HCT116 (cell line): ENCODE results near the gene ZNF628. TPM values are rescaled to one million over a fixed set of nuclear protein-coding genes. Genes with fewer than 3 reads are reported as not detected.

Experiments used
- ATAC-seq: fragments of 200-7000 bp; cut with Tn5 transposase; 2 replicates; pipeline ENCODE4 v1.9.1; 2020; ENCODE audit warnings: mild to moderate bottlenecking, moderate library complexity
- BruUV-seq: library from RNA; stranded (reverse); fragments of 400-500 nt; replicated peaks from 2 replicates; lab custom pipeline; 2021; lab: Mats Ljungman, UMichigan
- CTCF ChIA-PET: fragments of 300-600 bp; sonication (Branson Sonifier 250); formaldehyde crosslinking; loops from one replicate; lab custom pipeline; 2021; ENCODE audit warnings: antibody characterized with exemption; lab: Charles Lee
- POLR2A ChIA-PET: fragments of 300-600, 350-600 bp; sonication (Branson Sonifier 250); formaldehyde crosslinking; loops from one replicate; lab custom pipeline; 2021; ENCODE audit warnings: antibody characterized with exemption; lab: Charles Lee
- RAD21 ChIA-PET, 2 experiments: fragments of 300-600 bp; sonication (Branson Sonifier 250); formaldehyde crosslinking; loops; one replicate each; lab custom pipeline; 2023; ENCODE audit warnings: low total read pairs in 2 of 2; ENCODE audit not compliant: uncharacterized antibody in 2 of 2, unreplicated experiment in 2 of 2, low non-redundant PET in 1 of 2; lab: Charles Lee
- DNase-seq: peaks from one replicate; pipeline ENCODE4 v3.0.0-alpha.2; 2010; ENCODE audit warnings: low read depth, low spot score
- H2AFZ ChIP-seq: fragments of 200-600 bp; shearing (Covaris generic), sonication (generic); 2 replicates; pipeline ENCODE4 v1.6.1; 2017; ENCODE audit warnings: low read depth, mixed run types, mixed read lengths, antibody characterized with exemption, low read length; ENCODE audit not compliant: poor library complexity, severe bottlenecking
- H3K27ac ChIP-seq: 2 replicates; pipeline ENCODE4 v1.5.1; 2012; ENCODE audit warnings: low read depth, low read length
- H3K27me3 ChIP-seq: fragments of 200-600 bp; sonication (generic); 2 replicates; pipeline ENCODE4 v1.6.1; 2016; ENCODE audit warnings: mixed run types, low read length, mixed read lengths; ENCODE audit not compliant: insufficient read depth
- H3K36me3 ChIP-seq, 2 experiments: fragments of 200-500 bp in 1 of 2; fragments of 200-600 bp in 1 of 2; sonication (Bioruptor generic) in 1 of 2; sonication (generic) in 1 of 2; 2 replicates each; pipeline versions ENCODE4 v1.5.1 to v1.6.1; 2014 to 2016; ENCODE audit warnings: low read length in 2 of 2, inconsistent platforms in 1 of 2, mixed read lengths in 1 of 2, mixed run types in 1 of 2; ENCODE audit not compliant: insufficient read depth in 2 of 2, control insufficient read depth in 1 of 2
- H3K4me1 ChIP-seq, 2 experiments: fragments of 200-600 bp in 1 of 2; sonication (generic) in 1 of 2; 2 replicates each; pipeline versions ENCODE4 v1.5.1 to v1.6.1; 2012 to 2017; ENCODE audit warnings: low read length in 2 of 2, inconsistent platforms in 1 of 2, mild to moderate bottlenecking in 1 of 2, mixed read lengths in 1 of 2, mixed run types in 1 of 2, moderate library complexity in 1 of 2; ENCODE audit not compliant: insufficient read depth in 2 of 2, control insufficient read depth in 1 of 2
- H3K4me2 ChIP-seq: fragments of 200-600 bp; sonication (generic); 2 replicates; pipeline ENCODE4 v1.6.1; 2017; ENCODE audit warnings: mixed run types, low read length, mixed read lengths
- H3K4me3 ChIP-seq, 2 experiments: fragments of 200-600 bp in 1 of 2; sonication (generic) in 1 of 2; replicated peaks in 1 of 2; 2 replicates each; pipeline ENCODE4 v1.5.1; 2011 to 2016; ENCODE audit warnings: low read length in 2 of 2, control low read depth in 1 of 2, low read depth in 1 of 2, mild to moderate bottlenecking in 1 of 2, mixed read lengths in 1 of 2, mixed run types in 1 of 2
- H3K79me2 ChIP-seq: fragments of 200-600 bp; sonication (generic); 2 replicates; pipeline ENCODE4 v1.6.1; 2017; ENCODE audit warnings: mild to moderate bottlenecking, mixed run types, low read length, moderate library complexity, mixed read lengths; ENCODE audit not compliant: insufficient read depth
- H3K9ac ChIP-seq: fragments of 200-600 bp; sonication (generic); 2 replicates; pipeline ENCODE4 v1.6.1; 2016; ENCODE audit warnings: low read length, mixed read lengths
- H3K9me2 ChIP-seq: fragments of 200-600 bp; sonication (generic), shearing (Covaris generic); 2 replicates; pipeline ENCODE4 v1.6.1; 2017; ENCODE audit warnings: mixed run types, mild to moderate bottlenecking, moderate library complexity; ENCODE audit not compliant: insufficient read depth
- H3K9me3 ChIP-seq, 2 experiments: fragments of 200-500 bp in 1 of 2; fragments of 200-600 bp in 1 of 2; sonication (Bioruptor generic) in 1 of 2; sonication (generic) in 1 of 2; 2 replicates each; pipeline ENCODE4 v1.6.1; 2014 to 2017; ENCODE audit warnings: low read length in 2 of 2, mixed read lengths in 2 of 2, inconsistent platforms in 1 of 2, low read depth in 1 of 2, mild to moderate bottlenecking in 1 of 2, mixed run types in 1 of 2, moderate library complexity in 1 of 2; ENCODE audit not compliant: control insufficient read depth in 1 of 2, insufficient read depth in 1 of 2
- H4K20me1 ChIP-seq: fragments of 200-600 bp; sonication (generic), shearing (Covaris generic); 2 replicates; pipeline ENCODE4 v1.6.1; 2017; ENCODE audit warnings: mixed run types, mild to moderate bottlenecking, moderate library complexity; ENCODE audit not compliant: insufficient read depth
- CBX3 ChIP-seq: IDR thresholded peaks from 2 replicates; pipeline ENCODE4 v1.6.1; 2012; ENCODE audit warnings: low read depth
- CEBPB ChIP-seq: IDR thresholded peaks from 2 replicates; pipeline ENCODE4 v1.6.1; 2012; ENCODE audit warnings: low read depth
- EGR1 ChIP-seq: IDR thresholded peaks from 2 replicates; pipeline ENCODE4 v1.6.1; 2012; ENCODE audit warnings: low read depth
- ELF1 ChIP-seq: IDR thresholded peaks from 2 replicates; pipeline ENCODE4 v1.6.1; 2012; ENCODE audit warnings: low read depth, borderline replicate concordance
- EZH2 ChIP-seq: fragments of 200-600 bp; sonication (generic); IDR thresholded peaks from 2 replicates; pipeline ENCODE4 v1.6.1; 2017; ENCODE audit warnings: antibody characterized with exemption, mixed run types
- EZH2phosphoT487 ChIP-seq: fragments of 200-600 bp; IDR thresholded peaks from 2 replicates; pipeline ENCODE4 v1.6.1; 2018; ENCODE audit warnings: antibody characterized with exemption, borderline replicate concordance
- JUND ChIP-seq: IDR thresholded peaks from 2 replicates; pipeline ENCODE4 v1.6.1; 2012
- POLR2A ChIP-seq: IDR thresholded peaks from 2 replicates; pipeline ENCODE4 v1.7.0; 2011; ENCODE audit warnings: borderline replicate concordance; ENCODE audit not compliant: insufficient read depth, insufficient read length; ENCODE audit errors: extremely low read depth
- POLR2AphosphoS5 ChIP-seq: IDR thresholded peaks from 2 replicates; pipeline ENCODE4 v1.6.1; 2011; ENCODE audit warnings: mild to moderate bottlenecking, low read depth, low read length, moderate library complexity
- SIN3A ChIP-seq: IDR thresholded peaks from 2 replicates; pipeline ENCODE4 v1.6.1; 2012; ENCODE audit warnings: low read depth
- SRF ChIP-seq: IDR thresholded peaks from 2 replicates; pipeline ENCODE4 v1.6.1; 2012; ENCODE audit warnings: low read depth
- TCF7L2 ChIP-seq: IDR thresholded peaks from 2 replicates; pipeline ENCODE4 v1.7.0; 2011; ENCODE audit warnings: borderline replicate concordance, inconsistent platforms; ENCODE audit not compliant: insufficient read depth, insufficient read length; ENCODE audit errors: extremely low read depth
- YY1 ChIP-seq: IDR thresholded peaks from 2 replicates; pipeline ENCODE4 v1.6.1; 2011; ENCODE audit warnings: low read length, low read depth, moderate library complexity, mild to moderate bottlenecking; ENCODE audit not compliant: insufficient replicate concordance; ENCODE audit errors: extremely low read depth
- ZNF274 ChIP-seq: fragments of 200-500 bp; sonication (Bioruptor generic); IDR thresholded peaks from 2 replicates; pipeline ENCODE4 v1.6.1; 2014; ENCODE audit warnings: mild to moderate bottlenecking, low read depth, low read length, inconsistent platforms
- intact Hi-C: fragments of 100-400 bp; cut with micrococcal nuclease; formaldehyde crosslinking; loops from 2 replicates; pipeline ENCODE4 v1.10.0; 2022
- total RNA-seq: library from RNA; stranded (reverse); gene quantifications from one replicate; pipeline ENCODE4 v1.2.1, GENCODE V29; 2021; ENCODE audit not compliant: unreplicated experiment
- TF ChIP-seq, protein P1 (sequence below): IDR thresholded peaks from 2 replicates; pipeline ENCODE4 v1.6.1; 2012
- TF ChIP-seq, protein P2 (sequence below): IDR thresholded peaks from 2 replicates; pipeline ENCODE4 v1.6.1; 2012
- TF ChIP-seq, protein P3 (sequence below): IDR thresholded peaks from 2 replicates; pipeline ENCODE4 v1.6.1; 2011; ENCODE audit warnings: mild to moderate bottlenecking, low read length, moderate library complexity; ENCODE audit not compliant: insufficient replicate concordance; ENCODE audit errors: extremely low read depth
- TF ChIP-seq, protein P4 (sequence below), 3 experiments: fragments of 200-600 bp in 1 of 3; sonication (generic) in 1 of 3; IDR thresholded peaks in 2 of 3; conservative IDR thresholded peaks in 1 of 3; 2 replicates each; pipeline ENCODE4 v1.5.1; 2012 to 2017; ENCODE audit warnings: low read depth in 2 of 3, low read length in 2 of 3, antibody characterized with exemption in 1 of 3, borderline replicate concordance in 1 of 3, control low read depth in 1 of 3, mild to moderate bottlenecking in 1 of 3, mixed read lengths in 1 of 3, mixed run types in 1 of 3, moderate library complexity in 1 of 3; ENCODE audit not compliant: insufficient read depth in 1 of 3

The ZNF628 gene
- total RNA-seq, 1 experiment from 2014 or later, result 14.9 TPM

DNA sequence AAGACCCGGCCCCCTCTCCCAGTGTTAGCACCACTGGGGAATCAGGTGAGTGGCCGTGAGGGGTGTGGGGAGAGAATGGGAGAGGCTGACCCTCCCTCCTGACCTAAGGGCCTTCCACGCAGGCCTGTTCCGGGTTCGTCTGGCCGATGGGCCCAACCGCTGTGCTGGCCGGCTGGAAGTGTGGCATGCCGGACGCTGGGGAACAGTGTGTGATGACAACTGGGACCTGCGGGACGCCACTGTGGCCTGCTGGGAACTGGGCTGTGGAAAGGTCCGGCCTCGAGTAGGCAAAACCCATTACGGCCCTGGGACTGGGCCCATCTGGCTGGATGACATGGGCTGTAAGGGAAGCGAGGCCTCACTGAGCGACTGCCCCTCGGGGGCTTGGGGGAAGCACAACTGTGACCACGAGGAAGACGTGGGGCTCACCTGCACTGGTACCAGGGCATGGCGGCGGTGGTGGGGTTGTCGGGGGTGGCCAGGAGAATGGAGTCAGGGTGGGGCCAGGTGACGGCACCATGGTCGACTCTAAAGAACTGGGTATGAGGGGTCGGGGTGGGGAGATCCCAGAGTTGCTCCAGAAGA, 24.0 kb downstream of the ZNF628 start (continued):
- TF ChIP-seq ELF1 (no peak), SRF (no peak), ZNF274 (no peak), YY1 (no peak), POLR2A (no peak)
- TF ChIP-seq, protein P1, sequence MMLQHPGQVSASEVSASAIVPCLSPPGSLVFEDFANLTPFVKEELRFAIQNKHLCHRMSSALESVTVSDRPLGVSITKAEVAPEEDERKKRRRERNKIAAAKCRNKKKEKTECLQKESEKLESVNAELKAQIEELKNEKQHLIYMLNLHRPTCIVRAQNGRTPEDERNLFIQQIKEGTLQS, result no peak
- TF ChIP-seq, all 23 proteins: peak for 0

DNA sequence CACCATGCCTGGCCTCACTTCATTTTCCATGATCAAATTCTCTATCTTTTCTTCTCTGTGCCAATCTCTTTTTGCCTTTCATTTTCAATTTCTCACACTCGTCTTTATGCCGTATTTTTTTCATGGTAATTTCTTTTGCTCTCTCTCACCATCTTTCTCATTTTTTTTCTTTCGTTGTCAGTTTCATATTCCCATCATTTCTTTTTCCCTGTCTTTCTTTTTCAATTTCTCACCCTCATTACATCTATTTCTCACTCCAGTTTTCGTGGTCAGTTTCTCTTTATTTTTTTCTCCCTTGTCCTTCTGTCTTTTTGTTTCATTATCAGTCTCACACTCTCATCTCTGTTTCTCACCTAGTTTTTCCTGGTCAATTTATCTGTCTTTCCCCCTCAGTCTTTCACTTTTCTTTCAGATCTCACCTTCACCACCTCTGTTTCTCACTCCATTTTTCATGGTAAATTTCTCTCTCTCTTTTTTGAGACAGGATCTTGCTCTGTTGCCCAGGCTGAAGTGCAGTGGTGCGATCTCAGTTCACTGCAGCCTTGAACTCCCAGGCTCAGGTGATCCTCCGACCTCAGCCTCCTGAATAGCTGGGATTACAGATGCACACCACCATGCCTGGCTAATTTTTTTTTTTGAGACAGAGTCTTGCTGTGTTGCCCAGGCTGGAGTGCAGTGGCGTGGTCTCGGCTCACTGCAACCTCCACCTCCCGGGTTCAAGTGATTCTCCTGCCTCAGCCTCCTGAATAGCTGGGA, 26.0 kb downstream of the ZNF628 start:
- Histone ChIP-seq H3K4me1 (peaks cover 0 to 4% of the 10 kb centered on the region in 2 experiments; a peak in 1 of 4 replicates), H4K20me1 (no peaks in the 10 kb centered on the region), H3K9me3 (no peaks in the 10 kb centered on the region), H3K27ac (no peak overlapping the region), H3K4me3 (no peak overlapping the region), H3K9me2 (no peaks in the 10 kb centered on the region), H3K9ac (no peak overlapping the region), H3K36me3 (no peaks in the 10 kb centered on the region), H2AFZ (no peak overlapping the region), H3K4me2 (no peak overlapping the region), H3K79me2 (no peaks in the 10 kb centered on the region), H3K27me3 (no peaks in the 10 kb centered on the region)
- BruUV-seq, result no TSS peak
- TF ChIP-seq POLR2AphosphoS5 (no peak), EGR1 (no peak), YY1 (no peak), TCF7L2 (no peak), ELF1 (no peak), EZH2phosphoT487 (no peak), SRF (no peak), CBX3 (no peak), EZH2 (no peak), SIN3A (no peak), JUND (no peak), POLR2A (no peak), ZNF274 (no peak), CEBPB (no peak)
- TF ChIP-seq, protein P2, sequence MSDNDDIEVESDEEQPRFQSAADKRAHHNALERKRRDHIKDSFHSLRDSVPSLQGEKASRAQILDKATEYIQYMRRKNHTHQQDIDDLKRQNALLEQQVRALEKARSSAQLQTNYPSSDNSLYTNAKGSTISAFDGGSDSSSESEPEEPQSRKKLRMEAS, result no peak
- TF ChIP-seq, protein P3, sequence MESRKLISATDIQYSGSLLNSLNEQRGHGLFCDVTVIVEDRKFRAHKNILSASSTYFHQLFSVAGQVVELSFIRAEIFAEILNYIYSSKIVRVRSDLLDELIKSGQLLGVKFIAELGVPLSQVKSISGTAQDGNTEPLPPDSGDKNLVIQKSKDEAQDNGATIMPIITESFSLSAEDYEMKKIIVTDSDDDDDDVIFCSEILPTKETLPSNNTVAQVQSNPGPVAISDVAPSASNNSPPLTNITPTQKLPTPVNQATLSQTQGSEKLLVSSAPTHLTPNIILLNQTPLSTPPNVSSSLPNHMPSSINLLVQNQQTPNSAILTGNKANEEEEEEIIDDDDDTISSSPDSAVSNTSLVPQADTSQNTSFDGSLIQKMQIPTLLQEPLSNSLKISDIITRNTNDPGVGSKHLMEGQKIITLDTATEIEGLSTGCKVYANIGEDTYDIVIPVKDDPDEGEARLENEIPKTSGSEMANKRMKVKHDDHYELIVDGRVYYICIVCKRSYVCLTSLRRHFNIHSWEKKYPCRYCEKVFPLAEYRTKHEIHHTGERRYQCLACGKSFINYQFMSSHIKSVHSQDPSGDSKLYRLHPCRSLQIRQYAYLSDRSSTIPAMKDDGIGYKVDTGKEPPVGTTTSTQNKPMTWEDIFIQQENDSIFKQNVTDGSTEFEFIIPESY, result no peak
- TF ChIP-seq, protein P4, sequence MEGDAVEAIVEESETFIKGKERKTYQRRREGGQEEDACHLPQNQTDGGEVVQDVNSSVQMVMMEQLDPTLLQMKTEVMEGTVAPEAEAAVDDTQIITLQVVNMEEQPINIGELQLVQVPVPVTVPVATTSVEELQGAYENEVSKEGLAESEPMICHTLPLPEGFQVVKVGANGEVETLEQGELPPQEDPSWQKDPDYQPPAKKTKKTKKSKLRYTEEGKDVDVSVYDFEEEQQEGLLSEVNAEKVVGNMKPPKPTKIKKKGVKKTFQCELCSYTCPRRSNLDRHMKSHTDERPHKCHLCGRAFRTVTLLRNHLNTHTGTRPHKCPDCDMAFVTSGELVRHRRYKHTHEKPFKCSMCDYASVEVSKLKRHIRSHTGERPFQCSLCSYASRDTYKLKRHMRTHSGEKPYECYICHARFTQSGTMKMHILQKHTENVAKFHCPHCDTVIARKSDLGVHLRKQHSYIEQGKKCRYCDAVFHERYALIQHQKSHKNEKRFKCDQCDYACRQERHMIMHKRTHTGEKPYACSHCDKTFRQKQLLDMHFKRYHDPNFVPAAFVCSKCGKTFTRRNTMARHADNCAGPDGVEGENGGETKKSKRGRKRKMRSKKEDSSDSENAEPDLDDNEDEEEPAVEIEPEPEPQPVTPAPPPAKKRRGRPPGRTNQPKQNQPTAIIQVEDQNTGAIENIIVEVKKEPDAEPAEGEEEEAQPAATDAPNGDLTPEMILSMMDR (IDR thresholded peaks at IDR 0.05 in 2 of 3, conservative IDR thresholded peaks at IDR 0.05 in 1 of 3; ENCODE audit: borderline replicate concordance in 1 of 3, insufficient read depth in 1 of 3, low read depth in 2 of 3, low read length in 2 of 3), result no peak
- TF ChIP-seq, protein P1, result no peak
- RAD21 ChIA-PET, result no interaction called here
- intact Hi-C loops, result no loop called here
- POLR2A ChIA-PET, result no interaction called here
- CTCF ChIA-PET, result no interaction called here
- no peak for DNase-seq
- no peak for ATAC-seq
